D721Med (cell line): ENCODE results near the gene GALNT17.

Experiments
- DNase-seq: peaks from one replicate; pipeline ENCODE4 v3.0.0; 2011; ENCODE audit warnings: low spot score; ENCODE audit not compliant: insufficient read length
- FAIRE-seq: peaks from 2 replicates; lab custom pipeline; 2011; peaks lifted over from hg19 to GRCh38; lab: Jason Lieb, UNC
- CTCF ChIP-seq: IDR thresholded peaks from 2 replicates; pipeline ENCODE4 v1.5.1; 2012; ENCODE audit warnings: mild to moderate bottlenecking, control low read depth; ENCODE audit not compliant: insufficient read depth; ENCODE audit errors: missing control alignments

Gene GALNT17

DNA sequence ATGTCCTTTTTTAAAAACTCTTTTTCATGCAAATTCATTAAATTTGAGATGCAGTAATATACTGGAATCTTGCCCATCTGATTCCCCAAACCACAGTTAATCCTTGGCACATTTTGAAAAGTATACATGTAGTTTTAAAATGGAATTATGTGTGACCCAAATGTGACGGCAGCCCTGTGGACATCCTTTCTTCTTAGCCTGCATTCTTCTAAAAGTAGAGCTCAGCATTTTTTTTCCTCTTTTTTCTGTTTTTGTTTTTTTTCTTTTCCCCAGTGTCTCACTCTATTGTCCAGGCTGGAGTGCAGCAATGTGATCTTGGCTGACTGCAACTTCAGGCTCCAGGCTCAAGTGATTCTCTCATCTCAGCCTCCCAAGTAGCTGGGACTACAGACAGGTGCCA, 338.9 kb downstream of the GALNT17 start:
- TF ChIP-seq CTCF = no peak
- no peak for FAIRE-seq

DNA sequence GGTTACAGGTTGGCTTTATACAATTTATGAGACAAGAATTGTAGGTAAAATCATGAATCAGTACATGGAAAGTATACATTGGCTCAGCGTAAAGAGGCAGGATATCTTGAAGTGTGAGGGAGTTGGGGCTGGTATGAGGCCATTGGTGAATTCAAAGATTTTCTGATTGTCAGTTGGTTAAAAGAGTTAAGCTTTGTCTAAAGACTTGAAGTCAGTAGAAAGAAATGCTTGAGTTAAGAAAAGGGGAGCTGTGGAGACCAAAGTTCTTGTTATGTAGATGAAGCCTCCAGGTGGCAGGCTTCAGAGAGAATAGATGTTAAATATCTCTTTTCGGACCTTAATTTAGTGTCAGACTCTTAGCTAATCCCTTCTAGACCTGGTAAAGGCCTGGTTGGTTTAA, 341.0 kb downstream of the GALNT17 start:
- no peak for TF ChIP-seq CTCF
- DNase-seq = no peak
- no peak for FAIRE-seq

More for the DNA sequence above, 338.9 kb downstream of the GALNT17 start:
- DNase-seq = no peak

GRCh38 chr7:71473366-71473967, 341.5 kb downstream of the GALNT17 start:
- DNase-seq (no peak), FAIRE-seq (no peak)
- TF ChIP-seq CTCF = no peak

DNA sequence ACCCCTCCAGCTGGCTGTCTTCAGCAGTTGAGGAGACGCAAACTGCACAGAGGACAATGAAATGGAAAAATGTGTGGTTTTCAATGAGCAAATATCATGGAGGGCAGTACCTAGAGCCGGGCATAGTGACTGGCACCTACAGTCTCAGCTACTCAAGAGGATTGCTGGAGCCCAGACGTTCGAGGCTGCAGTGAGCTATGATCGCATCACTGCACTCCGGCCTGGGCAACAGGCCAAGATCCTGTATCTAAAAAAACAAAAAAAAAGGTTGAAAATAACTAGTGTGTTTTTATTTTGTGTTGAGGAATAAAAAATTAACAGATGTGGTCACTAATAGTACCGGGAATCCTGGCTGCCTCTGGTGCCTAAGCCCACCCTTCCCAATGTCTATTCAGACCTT, 345.5 kb downstream of the GALNT17 start:
- no peak for DNase-seq
- FAIRE-seq = no peak
- no peak for TF ChIP-seq CTCF

GRCh38 chr7:71479231-71479630, 347.3 kb downstream of the GALNT17 start:
- no peak for TF ChIP-seq CTCF

GRCh38 chr7:71480791-71481190, 348.8 kb downstream of the GALNT17 start:
- DNase-seq (no peak), FAIRE-seq (no peak)
- TF ChIP-seq CTCF = no peak

More at GRCh38 chr7:71479231-71479630, 347.3 kb downstream of the GALNT17 start:
- DNase-seq = no peak
- FAIRE-seq = no peak

GRCh38 chr7:71482284-71482683, 350.3 kb downstream of the GALNT17 start:
- FAIRE-seq = no peak
- no peak for DNase-seq
- TF ChIP-seq CTCF = no peak
